Hematopoietic multipotent progenitor cell treated with erythropoietin and hydrocortisone succinate and interleukin-3 and kit ligand, for 4 days (in vitro differentiated cells): ENCODE measurements around the gene GNB1.
"Not testable (repeated sequence)": the region's sequence is repeated elsewhere in the genome, so short reads cannot be mapped to it uniquely, and the experiment has no call there.

Experiments
- DNase-seq: peaks from one replicate; pipeline ENCODE4 v3.0.0-alpha.2; 2015

GNB1 gene

DNA sequence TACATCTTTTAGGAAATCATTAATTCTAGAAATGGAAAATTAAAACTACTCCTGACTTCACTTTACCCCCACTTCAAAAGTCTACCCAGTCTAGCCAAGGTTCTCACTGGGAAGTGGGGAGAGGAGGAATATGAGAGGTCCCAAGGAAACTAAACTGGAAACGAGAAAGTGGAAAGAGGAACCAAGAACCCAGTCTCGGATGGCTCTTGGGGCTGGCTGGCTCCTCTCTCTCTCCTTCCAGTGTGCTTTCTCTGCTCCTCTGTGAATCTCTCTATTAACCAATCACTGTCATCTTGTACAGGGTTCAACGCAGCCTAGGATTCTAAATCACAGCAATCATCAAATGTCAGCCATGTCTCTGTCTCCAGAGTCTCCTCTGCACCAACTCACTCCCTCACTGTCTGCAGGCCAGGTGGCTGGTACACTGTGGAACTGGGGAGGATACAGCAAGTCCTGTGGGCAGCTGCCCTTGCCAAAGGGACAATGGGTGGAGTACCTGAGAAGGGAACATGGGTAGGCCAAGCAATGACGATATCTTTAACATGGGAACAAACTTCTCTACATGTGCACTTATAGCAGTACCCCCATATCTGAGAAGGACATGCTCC, 33.7 kb downstream of the GNB1 start:
- no peak for DNase-seq

DNA sequence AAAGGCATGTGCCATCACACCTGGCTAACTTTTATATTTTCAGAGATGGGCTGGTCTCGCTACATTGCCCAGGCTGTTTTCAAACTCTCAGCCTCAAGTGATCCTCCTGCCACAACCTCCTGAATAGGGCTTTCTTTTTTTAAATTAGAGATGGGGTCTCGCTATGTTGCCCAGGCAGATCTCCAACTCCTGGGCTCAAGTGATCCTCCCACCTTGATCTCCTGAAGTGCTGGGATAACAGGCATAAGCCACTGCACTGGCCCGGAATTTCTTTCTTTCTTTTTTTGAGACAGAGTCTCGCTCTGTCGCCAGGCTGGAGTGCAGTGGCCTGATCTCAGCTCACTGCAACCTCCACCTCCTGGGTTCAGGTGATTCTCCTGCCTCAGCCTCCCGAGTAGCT, 34.7 kb downstream of the GNB1 start:
- DNase-seq, result not testable (repeated sequence)

DNA sequence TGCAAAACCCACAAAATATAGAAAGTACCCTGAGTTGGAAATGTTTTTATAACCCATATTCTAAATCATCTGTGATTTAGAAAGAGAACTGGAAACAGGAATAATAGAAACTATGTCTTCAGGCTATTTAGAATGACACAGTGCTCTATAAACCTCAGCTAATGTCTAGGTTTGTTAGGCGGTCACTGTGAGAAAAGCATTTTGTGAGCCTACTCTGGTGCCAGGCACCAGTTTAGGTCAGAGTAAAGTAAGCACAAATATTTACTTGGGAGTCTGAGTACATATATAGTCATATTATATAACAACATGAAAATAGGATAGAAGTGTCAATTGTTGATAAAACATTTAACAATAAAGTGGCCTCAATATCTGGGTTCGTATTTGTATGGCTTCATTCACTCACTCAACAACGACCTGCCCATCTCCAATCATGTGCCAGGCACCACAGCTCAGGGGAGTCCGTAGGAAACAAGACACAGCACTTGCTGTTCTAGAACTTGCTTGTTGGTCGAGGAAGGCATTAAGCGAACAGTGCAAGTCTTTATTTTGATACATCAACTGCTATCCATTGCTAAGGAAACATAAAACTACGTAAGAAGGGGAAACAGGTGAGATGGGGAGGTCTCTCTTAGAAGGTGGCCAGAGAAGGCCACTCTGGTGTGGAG, 37.2 kb downstream of the GNB1 start:
- DNase-seq, result no peak

DNA sequence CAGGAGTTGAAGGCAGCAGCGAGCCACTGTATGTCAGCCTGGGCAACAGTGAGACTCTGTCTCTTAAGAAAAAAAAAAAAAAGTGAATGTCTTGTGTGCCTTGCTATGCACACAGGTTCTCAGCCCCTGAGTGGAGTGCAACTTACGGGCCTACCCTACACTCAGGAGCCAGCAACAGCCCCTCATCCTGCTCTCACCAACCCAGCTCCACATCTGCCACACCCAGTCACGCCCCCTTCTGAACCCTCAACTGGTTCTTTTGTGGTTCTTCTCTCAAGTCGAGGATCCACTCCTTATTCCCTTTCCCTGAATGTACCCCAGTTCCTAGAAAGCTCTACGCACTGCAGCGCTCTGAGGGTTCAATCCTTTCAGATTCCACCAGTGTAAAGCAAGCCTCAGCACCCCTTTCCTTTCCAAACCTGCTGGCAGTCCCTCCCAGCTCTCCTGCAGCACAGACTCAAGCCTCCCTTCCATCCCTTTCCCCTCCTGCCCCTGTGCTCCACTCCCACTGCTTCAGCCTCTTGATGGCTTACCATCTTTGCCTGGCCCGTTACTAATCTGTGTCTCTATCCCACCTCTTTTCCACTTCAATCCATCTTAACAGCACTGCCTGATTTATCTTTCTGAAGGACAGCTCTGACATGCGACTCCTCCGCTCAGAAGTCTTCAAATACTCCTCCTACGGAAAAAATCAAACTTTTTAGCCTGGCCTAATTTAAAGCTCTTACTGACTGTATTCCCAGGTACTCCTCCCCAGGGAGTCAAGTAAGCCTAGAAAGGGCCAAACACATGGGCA, 38.1 kb downstream of the GNB1 start:
- DNase-seq, result no peak

DNA sequence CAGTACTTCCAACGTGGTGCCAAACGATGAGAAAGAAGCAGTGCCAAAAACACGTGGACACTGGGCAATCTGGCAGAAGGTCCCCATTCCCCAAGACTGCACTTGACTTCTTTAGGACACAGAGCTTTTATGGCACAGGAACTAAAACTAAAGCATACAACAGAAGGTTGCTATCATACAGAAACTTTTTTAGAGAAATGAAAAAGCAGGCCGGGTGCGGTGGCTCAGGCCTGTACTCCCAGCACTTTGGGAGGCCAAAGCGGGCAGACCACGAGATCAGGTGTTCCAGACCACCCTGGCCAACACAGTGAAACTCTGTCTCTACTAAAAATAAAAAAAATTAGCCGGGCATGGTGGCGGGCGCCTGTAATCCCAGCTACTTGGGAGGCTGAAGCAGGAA, 43.0 kb downstream of the GNB1 start:
- no peak for DNase-seq

DNA sequence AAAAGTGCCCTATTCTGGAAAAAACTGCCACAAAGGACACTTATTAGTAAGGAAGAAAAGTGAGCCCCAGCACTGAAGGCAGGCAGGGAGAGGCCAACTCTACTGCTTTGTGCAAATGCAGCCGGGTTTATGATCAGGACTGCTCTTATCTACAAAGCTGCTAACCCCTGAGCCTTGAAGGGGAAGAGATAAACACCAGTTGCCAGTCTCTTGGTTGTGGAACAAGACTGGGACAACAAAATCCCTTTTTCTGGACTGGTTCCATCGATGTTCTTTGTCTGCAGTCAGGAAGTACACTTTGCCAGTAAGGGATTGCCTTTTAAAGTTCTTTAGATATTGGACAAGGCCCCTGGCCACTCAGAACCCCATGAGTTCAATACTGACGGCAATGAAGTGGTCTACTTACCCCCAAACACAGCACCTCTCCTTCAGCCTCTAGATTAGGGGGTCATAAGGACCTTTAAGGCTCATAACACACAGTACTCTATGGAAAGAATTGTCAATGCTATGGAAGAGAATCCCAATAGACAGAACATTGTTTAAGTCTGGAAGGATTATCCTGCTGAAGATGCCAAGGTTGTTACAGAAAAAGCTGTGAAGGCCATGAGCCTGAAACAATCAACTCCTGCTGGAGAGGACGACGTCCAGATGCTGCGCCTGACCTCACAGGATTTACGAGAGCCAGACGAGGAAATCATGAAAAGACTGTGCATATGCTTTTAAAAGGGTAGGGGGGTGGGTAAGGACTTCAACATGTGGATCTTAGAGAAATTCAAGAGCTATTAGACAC, 43.6 kb downstream of the GNB1 start:
- DNase-seq, result peak; percentile 79

DNA sequence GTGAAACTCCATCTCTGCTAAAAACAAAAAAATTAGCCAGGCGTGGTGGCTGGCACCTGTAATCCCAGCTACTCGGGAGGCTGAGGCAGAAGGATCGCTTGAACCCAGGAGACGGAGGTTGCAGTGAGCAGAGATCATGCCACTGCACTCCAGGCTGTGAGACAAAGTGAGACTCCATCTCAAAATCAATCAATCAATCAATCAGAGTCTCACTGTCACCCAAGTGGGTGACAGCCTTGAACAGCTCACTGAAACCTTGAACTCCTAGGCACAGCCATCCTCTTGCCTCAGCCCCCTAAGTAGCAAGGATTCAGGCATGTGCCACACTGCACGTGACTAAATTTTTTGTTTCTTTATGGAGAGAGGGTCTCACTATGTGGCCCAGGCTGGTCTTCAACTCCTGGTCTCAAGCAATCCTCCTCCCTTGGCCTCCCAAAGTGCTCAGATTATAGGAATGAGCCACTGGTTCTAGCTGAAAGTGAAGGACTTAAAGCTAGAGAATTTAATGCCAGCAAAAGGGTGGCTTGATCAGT, 44.4 kb downstream of the GNB1 start:
- DNase-seq, result no peak

DNA sequence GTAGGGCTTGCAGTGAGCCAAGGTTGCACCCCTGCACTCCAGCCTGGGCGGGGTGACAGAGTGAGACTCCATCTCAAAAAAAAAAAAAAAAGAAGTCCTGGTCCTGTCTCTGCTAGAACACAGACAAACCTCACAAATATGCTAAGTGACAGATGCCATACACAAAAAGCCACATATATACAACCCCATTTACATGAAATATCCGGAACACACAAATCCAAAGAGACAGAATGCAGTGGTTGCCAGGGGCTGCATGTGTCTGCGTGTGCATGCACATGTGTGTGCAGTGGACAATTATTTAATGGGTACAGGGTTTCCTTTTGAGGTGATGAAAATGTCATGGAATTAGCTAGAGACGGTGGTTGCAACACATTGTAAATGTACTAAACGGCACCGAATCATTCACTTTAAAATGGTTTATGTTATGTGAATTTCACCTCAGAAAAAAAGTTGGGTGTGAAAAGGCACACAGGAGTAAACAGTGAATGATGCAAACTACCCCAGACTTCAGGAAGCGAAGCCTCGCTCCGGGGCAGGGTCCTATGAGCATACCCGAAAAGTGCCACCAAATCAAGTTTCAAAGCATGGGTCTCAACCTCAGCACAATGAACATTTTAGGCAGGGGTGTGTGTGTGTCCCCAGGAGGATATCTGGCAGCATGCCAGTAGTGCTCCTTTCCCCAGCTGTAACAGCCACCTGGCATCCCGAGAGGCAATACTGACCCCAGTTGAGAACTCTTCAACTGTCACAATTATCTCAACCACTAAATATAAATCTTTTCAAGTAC, 48.3 kb downstream of the GNB1 start:
- DNase-seq, result no peak

DNA sequence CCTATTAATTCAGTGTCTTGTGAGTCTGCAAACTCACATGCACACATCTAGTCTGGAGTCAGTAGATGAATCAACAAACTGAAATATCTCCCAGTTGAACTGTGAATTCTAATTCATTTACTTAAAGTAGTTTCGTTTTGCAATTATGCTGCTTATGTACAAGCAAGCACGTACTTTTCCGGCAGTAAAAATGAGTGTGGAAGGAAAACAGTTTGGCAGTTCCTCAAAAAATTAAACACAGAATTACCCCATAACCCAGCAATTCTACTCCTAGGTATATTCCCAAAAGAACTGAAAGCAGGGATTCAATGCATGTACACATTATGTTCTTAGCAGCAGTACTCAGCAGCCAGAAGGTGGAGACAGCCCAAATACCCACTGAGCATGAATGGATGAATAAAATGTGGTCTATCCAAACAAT, 49.3 kb downstream of the GNB1 start:
- DNase-seq, result peak; percentile 29

DNA sequence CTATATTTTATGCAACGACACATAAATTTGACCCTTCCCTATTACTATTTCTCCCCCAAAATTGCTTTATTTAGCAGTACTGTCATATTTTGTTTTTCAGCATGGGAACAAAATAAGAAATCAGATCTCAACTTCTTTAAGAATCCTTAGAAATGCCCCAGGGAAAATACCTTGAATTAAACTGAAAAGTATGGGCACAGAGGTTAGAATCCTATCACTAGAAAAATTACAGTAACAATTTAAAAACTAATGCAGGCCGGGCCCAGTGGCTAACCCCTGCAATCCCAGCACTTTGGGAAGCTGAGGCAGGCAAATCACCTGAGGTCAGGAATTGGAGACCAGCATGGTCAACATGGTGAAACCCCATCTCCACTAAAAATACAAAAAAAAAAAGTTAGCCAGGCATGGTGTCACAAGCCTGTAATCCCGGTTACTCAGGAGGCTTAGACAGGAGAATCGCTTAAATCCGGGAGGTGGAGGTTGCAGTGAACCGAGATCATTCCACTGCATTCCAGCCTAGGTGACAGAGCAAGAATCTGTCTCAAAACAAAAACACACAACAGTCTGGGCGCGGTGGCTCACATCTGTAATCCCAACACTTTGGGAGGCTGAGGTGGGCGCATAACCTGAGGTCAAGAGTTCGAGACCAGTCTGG, 51.4 kb downstream of the GNB1 start:
- DNase-seq, result no peak

DNA sequence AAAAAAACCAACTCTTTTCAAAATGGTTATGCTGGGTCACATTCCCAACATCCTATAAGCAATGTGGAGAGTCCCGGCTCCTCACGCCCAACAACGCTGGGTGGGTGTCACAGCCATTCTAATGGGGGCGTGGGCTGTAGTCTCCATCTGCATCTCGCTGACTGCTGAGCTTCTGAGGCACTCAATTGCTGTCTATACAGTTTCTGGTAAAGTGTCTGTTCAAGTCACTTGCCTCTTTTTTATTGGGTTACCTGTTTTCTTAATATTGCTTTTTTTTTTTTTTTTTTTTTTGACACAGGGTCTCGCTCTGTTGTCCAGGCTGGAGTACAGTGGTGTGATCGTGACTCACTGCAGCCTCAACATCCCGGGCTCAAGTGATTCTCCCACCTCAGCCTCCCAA, 54.8 kb downstream of the GNB1 start:
- no peak for DNase-seq

DNA sequence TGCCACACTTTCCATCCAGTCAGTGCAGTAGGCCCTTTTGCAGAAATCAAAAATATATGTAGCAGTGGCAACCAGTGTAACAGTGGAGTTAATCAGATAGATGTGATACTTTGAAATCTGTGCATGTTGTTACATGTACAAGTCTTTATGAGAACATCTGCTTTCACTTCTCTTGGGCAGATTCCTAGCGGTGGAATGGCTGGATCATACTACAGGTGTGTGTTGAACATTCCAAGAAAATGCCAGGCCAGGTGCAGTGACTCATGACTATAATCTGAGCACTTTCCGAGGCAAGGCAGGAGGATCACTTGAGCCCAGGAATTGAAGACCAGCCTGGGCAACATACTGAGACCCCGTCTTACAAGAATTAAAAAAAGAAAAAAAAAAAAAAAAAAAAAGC, 55.3 kb downstream of the GNB1 start:
- no peak for DNase-seq

DNA sequence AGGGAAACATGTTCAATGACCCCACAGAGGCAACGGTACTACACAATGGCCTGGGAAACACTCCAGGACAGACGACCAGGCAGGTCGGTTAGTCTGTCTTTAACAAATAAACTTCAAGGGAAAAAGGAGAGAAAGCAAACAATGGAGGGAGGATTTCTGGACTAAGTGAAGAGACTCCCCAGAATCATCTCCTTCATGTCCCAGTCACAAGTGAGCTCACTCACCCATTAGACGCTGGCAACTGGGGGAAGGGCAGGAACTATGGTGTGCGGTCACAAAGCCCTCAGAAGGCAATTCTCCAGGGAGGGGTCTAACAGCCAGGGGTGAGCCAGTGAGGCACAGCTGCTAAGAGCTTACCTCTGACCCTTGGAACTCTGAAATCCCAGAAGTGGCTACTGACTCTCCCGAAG, 57.0 kb downstream of the GNB1 start:
- DNase-seq, result no peak

DNA sequence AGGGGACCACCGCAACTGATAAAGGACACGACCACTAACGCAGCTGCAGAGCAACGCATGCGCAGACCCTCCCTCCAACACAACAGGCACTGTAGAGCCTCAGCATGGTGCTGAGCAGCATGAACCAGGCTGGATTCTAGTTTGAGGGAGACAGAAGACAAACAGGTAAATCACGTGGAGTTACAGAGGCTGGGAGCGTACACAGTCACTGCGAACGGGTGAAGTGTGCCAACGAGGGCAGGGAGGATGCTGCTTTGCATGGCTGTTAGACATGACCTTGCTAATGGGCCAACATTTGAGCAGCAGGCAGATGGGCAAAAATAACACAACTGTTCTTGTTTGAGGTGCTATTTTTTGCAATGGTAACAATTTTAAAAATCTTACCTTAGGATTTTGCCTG, 57.4 kb downstream of the GNB1 start:
- no peak for DNase-seq

DNA sequence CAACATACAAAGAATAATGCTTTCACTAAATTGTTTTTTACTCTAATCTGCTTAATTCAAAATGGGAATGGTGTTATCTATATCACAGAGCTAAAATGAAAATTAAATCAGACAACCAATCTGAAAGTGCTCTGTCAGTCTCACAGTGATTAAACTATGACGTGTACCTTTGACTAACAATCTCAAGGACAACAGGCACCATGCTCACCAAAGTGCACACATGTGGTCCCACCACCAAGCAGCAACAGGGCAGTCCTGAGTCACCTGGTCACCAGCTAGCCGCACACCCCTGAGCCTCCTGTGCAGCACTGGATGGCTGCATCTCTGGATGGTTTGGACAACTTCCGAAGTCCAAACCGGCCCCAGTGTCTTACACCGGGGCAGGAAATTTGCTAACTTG, 58.1 kb downstream of the GNB1 start:
- DNase-seq, result no peak

DNA sequence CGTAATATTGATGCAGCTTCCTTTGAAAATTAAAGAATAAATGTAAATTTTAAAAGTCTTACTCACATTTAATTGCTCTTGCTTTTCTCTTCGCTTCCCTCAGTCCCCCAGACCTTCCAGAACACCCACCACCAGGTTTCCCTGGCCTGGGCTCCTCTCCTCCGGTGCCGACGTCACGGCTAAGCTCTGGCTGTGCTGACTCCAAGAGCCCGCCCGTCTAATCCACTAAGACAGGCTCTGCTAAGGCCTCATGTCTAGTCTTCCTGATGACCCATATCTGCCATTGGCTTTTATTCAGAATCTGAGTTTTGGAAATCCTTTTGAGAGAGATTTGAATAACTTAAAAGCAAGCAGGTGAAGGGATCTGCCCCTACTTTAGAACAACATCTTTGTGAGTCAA, 58.7 kb downstream of the GNB1 start:
- no peak for DNase-seq

DNA sequence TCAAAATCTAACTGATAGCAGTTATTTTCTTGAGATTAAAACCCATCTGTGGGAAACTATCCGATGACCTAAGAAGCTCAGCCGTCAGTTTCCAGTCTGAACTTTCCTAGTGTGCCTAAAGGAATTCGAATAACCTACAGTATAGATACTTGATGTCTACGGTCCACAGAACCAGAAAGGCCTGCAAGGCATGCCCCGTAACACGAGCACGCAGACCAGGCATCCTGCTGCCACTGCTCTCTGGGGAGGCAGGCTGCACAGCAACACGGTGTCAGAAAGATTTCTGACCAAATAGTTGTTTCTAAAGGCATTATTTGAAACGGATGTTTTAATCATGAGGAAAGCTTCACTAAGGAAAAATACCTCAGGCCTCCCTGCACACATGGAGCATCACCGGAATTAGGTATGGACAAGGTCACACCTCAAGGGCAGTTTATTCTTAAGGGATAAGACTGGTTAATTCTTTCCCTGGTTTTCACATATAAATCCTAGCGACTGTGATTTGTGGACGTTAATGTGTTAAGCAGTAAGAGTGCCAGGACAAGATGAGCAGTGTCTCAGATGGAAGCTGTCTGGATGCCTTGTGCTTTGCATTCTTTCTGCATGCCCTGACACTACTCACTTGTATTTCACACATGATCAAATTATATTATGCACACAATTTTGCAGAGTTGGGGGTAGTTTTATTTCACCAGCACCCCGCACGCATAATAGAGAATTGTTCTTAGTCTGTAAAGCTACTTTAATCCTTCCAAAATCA, 63.6 kb downstream of the GNB1 start:
- DNase-seq, result no peak

DNA sequence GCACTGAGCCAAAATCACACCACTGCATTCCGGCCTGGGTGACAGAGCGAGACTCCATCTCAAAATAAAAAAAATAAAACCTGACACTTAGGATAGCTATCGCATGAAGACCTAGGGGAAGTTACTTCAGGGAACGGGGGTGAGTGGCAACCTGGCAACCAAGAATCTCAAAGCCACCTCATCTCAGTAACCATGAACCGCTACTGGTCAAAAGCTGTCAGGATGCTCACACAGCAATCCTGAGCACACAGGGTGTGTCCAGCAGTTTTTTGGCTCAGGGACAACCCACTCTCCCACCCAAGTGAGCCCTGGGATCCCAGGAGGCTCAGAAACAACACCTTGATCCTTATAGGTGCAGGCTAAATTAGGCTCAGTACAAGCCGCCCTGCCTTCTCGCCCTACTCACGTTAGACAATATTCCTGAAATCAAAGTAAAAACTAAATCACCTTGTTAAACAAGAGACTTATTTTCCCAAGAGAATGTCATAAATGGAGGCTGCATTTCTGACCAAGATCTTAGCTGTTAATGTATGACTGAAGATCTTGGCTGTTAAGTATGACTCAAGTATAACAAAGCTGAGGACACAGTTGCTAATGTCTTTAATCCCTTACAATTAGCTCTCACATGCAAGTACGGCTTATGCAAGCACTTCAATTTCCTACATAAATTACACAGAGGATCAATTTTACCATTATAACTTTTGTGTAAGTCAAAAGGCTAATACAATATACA, 64.4 kb downstream of the GNB1 start:
- DNase-seq, result no peak

DNA sequence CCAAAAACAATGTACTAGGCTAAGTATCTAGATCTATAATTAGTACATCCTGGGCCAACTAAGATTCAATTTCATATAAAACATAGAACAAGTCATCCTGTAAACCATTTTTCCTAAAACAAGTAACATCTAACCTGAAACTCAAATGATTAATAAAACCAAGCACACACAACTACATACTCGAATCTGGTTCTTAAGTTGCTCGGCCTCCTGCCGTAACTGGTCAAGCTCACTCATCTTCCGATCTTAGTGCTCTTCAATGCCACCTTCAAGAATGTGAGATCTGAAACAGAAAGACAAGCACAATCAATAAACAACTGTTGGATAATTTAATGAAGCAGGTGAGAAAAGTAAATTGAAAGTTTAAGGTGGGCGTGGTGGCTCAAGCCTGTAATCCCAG, 65.7 kb downstream of the GNB1 start:
- DNase-seq, result no peak

DNA sequence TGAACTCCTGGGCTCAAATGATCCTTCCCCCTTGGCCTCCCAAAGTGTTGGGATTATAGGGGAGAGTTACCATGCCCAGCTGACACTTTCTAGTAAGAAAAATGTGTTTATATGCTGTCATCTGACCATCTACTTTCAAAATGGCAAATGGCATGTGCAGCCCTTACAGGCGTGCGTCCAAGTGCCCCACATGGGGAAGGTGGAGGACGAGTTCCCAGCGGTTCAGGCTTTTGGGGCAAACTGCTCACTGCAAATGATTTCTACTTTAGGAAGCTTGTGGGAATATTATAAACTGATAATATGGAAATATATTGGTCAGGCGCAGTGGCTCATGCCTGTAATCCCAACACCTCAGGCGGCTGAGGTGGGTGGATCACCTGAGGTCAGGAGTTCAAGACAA, 71.1 kb downstream of the GNB1 start:
- no peak for DNase-seq
